OCI-LY7 (cell line): Measurements from ENCODE around the gene RBM20. TPM values are rescaled to one million over a fixed set of nuclear protein-coding genes. Genes with fewer than 3 reads are reported as not detected.
A peak's percentile ranks its signal among the peaks of the same experiment; 100 is the strongest.

Experiments
- BruUV-seq: library from RNA; stranded (reverse); fragments of 400-500 nt; replicated peaks from 2 replicates; lab custom pipeline; 2021; lab: Mats Ljungman, UMichigan
- CTCF ChIA-PET: fragments of 300-600 bp; sonication (Branson Sonifier 250); formaldehyde crosslinking; loops from one replicate; lab custom pipeline; 2022; ENCODE audit warnings: antibody characterized with exemption; ENCODE audit not compliant: unreplicated experiment; lab: Charles Lee
- POLR2A ChIA-PET: fragments of 300-600 bp; sonication (Branson Sonifier 250); formaldehyde crosslinking; loops from one replicate; lab custom pipeline; 2022; ENCODE audit warnings: antibody characterized with exemption; lab: Charles Lee
- DNase-seq: peaks from one replicate; pipeline ENCODE4 v3.0.0-alpha.2; 2015; ENCODE audit warnings: low spot score
- H2AFZ ChIP-seq: fragments of 200-600 bp; sonication (generic), shearing (Covaris generic); 2 replicates; pipeline ENCODE4 v1.6.1; 2014; ENCODE audit warnings: mild to moderate bottlenecking, antibody characterized with exemption, low read length, moderate library complexity
- H3K27ac ChIP-seq: fragments of 200-600 bp; sonication (generic); 2 replicates; pipeline ENCODE4 v1.5.1; 2014; ENCODE audit warnings: mixed run types, low read depth, mild to moderate bottlenecking, moderate library complexity, low read length, inconsistent platforms; ENCODE audit not compliant: poor library complexity, severe bottlenecking
- H3K36me3 ChIP-seq: fragments of 200-600 bp; sonication (generic); 2 replicates; pipeline ENCODE4 v1.6.1; 2014; ENCODE audit warnings: mild to moderate bottlenecking, antibody characterized with exemption, low read length, moderate library complexity, mixed read lengths; ENCODE audit not compliant: insufficient read depth
- H3K4me1 ChIP-seq: fragments of 200-600 bp; sonication (generic); 2 replicates; pipeline ENCODE4 v1.5.1; 2014; ENCODE audit warnings: mild to moderate bottlenecking, low read length; ENCODE audit not compliant: insufficient read depth, poor library complexity, severe bottlenecking
- H3K4me2 ChIP-seq: fragments of 200-600 bp; sonication (generic); 2 replicates; pipeline ENCODE4 v1.6.1; 2014; ENCODE audit warnings: mild to moderate bottlenecking, low read length
- H3K4me3 ChIP-seq: fragments of 200-600 bp; sonication (generic); 2 replicates; pipeline ENCODE4 v1.5.1; 2014; ENCODE audit warnings: mild to moderate bottlenecking, low read depth, low read length; ENCODE audit not compliant: poor library complexity, severe bottlenecking
- H3K79me2 ChIP-seq: fragments of 200-600 bp; sonication (generic); 2 replicates; pipeline ENCODE4 v1.6.1; 2016; ENCODE audit warnings: low read depth, mild to moderate bottlenecking, low read length, moderate library complexity, mixed read lengths; ENCODE audit not compliant: insufficient read depth
- H3K9me2 ChIP-seq: fragments of 200-600 bp; sonication (generic); 2 replicates; pipeline ENCODE4 v1.6.1; 2016; ENCODE audit warnings: mild to moderate bottlenecking, low read length, mixed read lengths; ENCODE audit not compliant: insufficient read depth
- H3K9me3 ChIP-seq: fragments of 200-600 bp; sonication (generic); 2 replicates; pipeline ENCODE4 v1.6.1; 2014; ENCODE audit warnings: mild to moderate bottlenecking, mixed run types, low read length, mixed read lengths
- H4K20me1 ChIP-seq: fragments of 200-600 bp; sonication (generic); 2 replicates; pipeline ENCODE4 v1.6.1; 2014; ENCODE audit warnings: mild to moderate bottlenecking, antibody characterized with exemption, low read length, moderate library complexity, mixed read lengths; ENCODE audit not compliant: insufficient read depth
- EZH2phosphoT487 ChIP-seq: fragments of 200-600 bp; sonication (generic); IDR thresholded peaks from 2 replicates; pipeline ENCODE4 v1.6.1; 2018; ENCODE audit warnings: low read depth, borderline replicate concordance, mild to moderate bottlenecking, mixed run types, antibody characterized with exemption, low read length, moderate library complexity, mixed read lengths
- intact Hi-C: fragments of 100-400 bp; cut with micrococcal nuclease; formaldehyde crosslinking; loops from one replicate; pipeline ENCODE4 v1.10.0; 2022; ENCODE audit not compliant: unreplicated experiment
- total RNA-seq, 2 experiments: library from RNA; depleted of rRNA in 1 of 2; stranded (reverse); fragments of >200 nt in 1 of 2; shearing (Covaris generic) in 1 of 2; gene quantifications; 2 replicates each; pipeline ENCODE4 v1.2.3, GENCODE V29; 2014 to 2022
- TF ChIP-seq, protein P1 (sequence below): fragments of 200-600 bp; sonication (generic); conservative IDR thresholded peaks from 2 replicates; pipeline ENCODE4 v1.5.1; 2014; ENCODE audit warnings: mild to moderate bottlenecking, antibody characterized with exemption, low read length, moderate library complexity, mixed read lengths

RBM20 gene
- total RNA-seq, 2 experiments from 2014 or later, result 0.35 to 1.0 TPM

DNA sequence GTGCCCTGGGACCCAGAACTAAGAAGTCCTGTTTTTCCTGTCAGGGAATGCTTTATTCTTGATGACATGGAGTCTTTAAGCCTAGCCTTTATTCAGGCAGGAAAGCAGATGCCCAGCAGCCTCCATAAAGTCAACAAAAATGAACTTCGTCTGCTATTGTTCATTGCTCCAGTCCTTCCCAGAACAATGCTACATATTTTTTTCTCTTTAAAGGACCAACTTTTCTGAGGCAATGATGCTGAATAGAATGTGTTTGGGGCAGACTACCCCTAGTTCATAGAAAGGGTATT, 180.0 kb downstream of the RBM20 start:
- Histone ChIP-seq H2AFZ (no peak overlapping the region), H4K20me1 (no peaks in the 10 kb centered on the region), H3K79me2 (no peaks in the 10 kb centered on the region), H3K4me1 (peaks cover 42% of the 10 kb centered on the region), H3K9me2 (no peaks in the 10 kb centered on the region), H3K4me3 (no peak overlapping the region), H3K27ac (no peak overlapping the region), H3K4me2 (peak overlapping the region; percentile 31), H3K36me3 (no peaks in the 10 kb centered on the region), H3K9me3 (no peaks in the 10 kb centered on the region)
- CTCF ChIA-PET, result no interaction called here
- no peak for TF ChIP-seq EZH2phosphoT487
- TF ChIP-seq, protein P1, sequence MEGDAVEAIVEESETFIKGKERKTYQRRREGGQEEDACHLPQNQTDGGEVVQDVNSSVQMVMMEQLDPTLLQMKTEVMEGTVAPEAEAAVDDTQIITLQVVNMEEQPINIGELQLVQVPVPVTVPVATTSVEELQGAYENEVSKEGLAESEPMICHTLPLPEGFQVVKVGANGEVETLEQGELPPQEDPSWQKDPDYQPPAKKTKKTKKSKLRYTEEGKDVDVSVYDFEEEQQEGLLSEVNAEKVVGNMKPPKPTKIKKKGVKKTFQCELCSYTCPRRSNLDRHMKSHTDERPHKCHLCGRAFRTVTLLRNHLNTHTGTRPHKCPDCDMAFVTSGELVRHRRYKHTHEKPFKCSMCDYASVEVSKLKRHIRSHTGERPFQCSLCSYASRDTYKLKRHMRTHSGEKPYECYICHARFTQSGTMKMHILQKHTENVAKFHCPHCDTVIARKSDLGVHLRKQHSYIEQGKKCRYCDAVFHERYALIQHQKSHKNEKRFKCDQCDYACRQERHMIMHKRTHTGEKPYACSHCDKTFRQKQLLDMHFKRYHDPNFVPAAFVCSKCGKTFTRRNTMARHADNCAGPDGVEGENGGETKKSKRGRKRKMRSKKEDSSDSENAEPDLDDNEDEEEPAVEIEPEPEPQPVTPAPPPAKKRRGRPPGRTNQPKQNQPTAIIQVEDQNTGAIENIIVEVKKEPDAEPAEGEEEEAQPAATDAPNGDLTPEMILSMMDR, result no peak
- DNase-seq, result no peak
- no TSS peak for BruUV-seq
- POLR2A ChIA-PET, result interaction anchor here (0.6 to 1.7 kb wide), 5 partner anchors 11 to 175 kb away, joined by 3 to 12 read pairs (median 5); no protein-coding TSS in a partner anchor
- intact Hi-C loops, result no loop called here

DNA sequence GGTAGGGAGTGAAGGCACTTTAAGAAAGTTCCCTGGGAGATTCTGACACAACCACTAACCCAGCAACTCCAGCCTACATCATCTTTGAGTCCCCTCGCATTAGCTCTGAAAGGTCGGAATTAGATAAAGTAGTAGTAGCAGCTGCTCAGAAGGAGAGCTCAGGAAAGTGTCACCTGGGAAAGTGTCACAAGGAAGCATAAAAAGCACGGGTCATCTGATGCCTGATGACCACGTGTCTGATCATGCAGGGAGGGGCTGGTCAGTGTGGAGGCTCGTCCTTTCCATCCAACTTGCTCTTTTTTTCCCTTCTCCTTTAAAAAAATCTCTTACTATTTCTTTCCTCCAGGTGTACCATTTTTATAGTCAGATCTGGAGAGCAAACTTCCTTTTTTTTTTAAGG, 180.5 kb downstream of the RBM20 start:
- Histone ChIP-seq H3K4me1 (peaks cover 42% of the 10 kb centered on the region), H3K4me3 (no peak overlapping the region), H3K79me2 (no peaks in the 10 kb centered on the region), H3K4me2 (no peak overlapping the region), H3K36me3 (no peaks in the 10 kb centered on the region), H3K9me3 (no peaks in the 10 kb centered on the region), H3K27ac (no peak overlapping the region), H4K20me1 (no peaks in the 10 kb centered on the region), H2AFZ (no peak overlapping the region), H3K9me2 (no peaks in the 10 kb centered on the region)
- intact Hi-C loops, result no loop called here
- DNase-seq, result no peak
- ChIA-PET CTCF (no interaction called here), POLR2A (interaction anchor here (0.7 kb wide), 1 partner anchor 14 kb away, joined by 4 read pairs; no protein-coding TSS in a partner anchor)
- BruUV-seq, result no TSS peak
- TF ChIP-seq, protein P1, result no peak
- no peak for TF ChIP-seq EZH2phosphoT487

- Histone ChIP-seq H3K4me3 (no peak overlapping the region), H3K9me2 (no peaks in the 10 kb centered on the region), H3K4me2 (no peak overlapping the region), H4K20me1 (no peaks in the 10 kb centered on the region), H2AFZ (no peak overlapping the region), H3K4me1 (peaks cover 51% of the 10 kb centered on the region), H3K9me3 (no peaks in the 10 kb centered on the region), H3K36me3 (no peaks in the 10 kb centered on the region), H3K79me2 (no peaks in the 10 kb centered on the region), H3K27ac (no peak overlapping the region)
- TF ChIP-seq, protein P1, result no peak
- TF ChIP-seq EZH2phosphoT487, result no peak
- intact Hi-C loops, result no loop called here
- no peak for DNase-seq
- CTCF ChIA-PET, result interaction anchor here (0.7 kb wide), 1 partner anchor 11 kb away, joined by 4 read pairs; no protein-coding TSS in a partner anchor
- no TSS peak for BruUV-seq
- POLR2A ChIA-PET, result interaction anchor here (0.6 to 0.7 kb wide), 3 partner anchors 15 to 91 kb away, joined by 3 to 4 read pairs (median 4); no protein-coding TSS in a partner anchor
These were observed 181.4 kb downstream of the RBM20 start for GRCh38 chr10:110825508-110825907.
